ENCODE data around the gene USH2A. TPM values are rescaled to one million over a fixed set of nuclear protein-coding genes. Genes with fewer than 3 reads are reported as not detected.

Gene USH2A, protein sequence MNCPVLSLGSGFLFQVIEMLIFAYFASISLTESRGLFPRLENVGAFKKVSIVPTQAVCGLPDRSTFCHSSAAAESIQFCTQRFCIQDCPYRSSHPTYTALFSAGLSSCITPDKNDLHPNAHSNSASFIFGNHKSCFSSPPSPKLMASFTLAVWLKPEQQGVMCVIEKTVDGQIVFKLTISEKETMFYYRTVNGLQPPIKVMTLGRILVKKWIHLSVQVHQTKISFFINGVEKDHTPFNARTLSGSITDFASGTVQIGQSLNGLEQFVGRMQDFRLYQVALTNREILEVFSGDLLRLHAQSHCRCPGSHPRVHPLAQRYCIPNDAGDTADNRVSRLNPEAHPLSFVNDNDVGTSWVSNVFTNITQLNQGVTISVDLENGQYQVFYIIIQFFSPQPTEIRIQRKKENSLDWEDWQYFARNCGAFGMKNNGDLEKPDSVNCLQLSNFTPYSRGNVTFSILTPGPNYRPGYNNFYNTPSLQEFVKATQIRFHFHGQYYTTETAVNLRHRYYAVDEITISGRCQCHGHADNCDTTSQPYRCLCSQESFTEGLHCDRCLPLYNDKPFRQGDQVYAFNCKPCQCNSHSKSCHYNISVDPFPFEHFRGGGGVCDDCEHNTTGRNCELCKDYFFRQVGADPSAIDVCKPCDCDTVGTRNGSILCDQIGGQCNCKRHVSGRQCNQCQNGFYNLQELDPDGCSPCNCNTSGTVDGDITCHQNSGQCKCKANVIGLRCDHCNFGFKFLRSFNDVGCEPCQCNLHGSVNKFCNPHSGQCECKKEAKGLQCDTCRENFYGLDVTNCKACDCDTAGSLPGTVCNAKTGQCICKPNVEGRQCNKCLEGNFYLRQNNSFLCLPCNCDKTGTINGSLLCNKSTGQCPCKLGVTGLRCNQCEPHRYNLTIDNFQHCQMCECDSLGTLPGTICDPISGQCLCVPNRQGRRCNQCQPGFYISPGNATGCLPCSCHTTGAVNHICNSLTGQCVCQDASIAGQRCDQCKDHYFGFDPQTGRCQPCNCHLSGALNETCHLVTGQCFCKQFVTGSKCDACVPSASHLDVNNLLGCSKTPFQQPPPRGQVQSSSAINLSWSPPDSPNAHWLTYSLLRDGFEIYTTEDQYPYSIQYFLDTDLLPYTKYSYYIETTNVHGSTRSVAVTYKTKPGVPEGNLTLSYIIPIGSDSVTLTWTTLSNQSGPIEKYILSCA (N-terminal part only)
- under 0.01 TPM in 2 replicates for total RNA-seq (ENCODE audit: low replicate concordance)

DNA sequence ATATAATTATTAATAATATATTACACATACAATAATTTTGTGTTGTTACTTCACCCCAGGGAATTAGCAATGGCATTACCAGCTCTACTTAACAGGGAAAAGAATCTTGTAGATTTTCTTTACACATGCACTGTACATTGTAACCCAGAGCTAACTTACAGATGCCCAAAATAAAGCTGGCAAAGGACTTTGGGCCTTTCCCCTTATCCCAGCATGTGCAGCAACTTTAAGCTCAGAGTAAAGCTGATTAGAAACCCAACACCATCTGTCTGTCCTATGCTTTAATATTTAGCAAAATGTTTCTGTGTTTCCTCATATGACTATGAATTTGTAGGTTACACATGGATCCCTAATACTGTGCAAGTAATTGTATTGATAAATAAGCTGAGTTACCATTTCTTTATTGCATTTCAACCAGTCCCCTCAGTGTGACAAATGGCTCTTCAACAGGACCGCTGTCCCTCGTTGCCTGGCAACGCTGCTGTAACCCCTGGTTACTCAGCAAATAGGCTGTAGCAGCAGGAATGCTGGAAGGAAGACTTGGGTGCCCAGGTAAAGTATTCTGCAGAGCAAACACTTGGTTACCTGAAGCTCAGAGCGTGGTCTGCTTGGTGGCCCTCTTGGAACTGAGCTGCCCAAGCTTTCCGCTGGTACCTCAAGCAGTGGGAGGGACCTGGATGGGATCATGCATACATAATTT lies at the start of gene USH2A:
TSS of gene USH2A (minus strand) at position 628 of the 700 bp plus-strand sequence. CDS start 1,112 bp downstream, outside the sequence.

